Ovary (tissue), 3 donors: ENCODE measurements around the gene EHBP1.

Experiments
- CTCF ChIP-seq, 3 donors: fragments of 450-650 bp in 2 of 3; fragments of 200-600 bp in 1 of 3; IDR thresholded peaks; one replicate each; pipeline versions ENCODE4 v1.5.1 to v1.8.0; 2016 to 2022; ENCODE audit warnings: antibody characterized with exemption in 3 of 3, mild to moderate bottlenecking in 1 of 3
- POLR2A ChIP-seq: fragments of 450-650 bp; IDR thresholded peaks from one replicate; pipeline ENCODE4 v1.6.1; 2017; ENCODE audit warnings: antibody characterized with exemption, mild to moderate bottlenecking, moderate library complexity
- donor health status: DM: no; HTN: no; CAD: no.

- TF ChIP-seq POLR2A (no peak), CTCF (IDR thresholded peaks at IDR 0.05) (no peak)
Observed at GRCh38 chr2:63081404-63081803, 375.9 kb downstream of the EHBP1 start.
